H9 (cell line): ENCODE data around the gene KCNE1. TPM values are rescaled to one million over a fixed set of nuclear protein-coding genes. Genes with fewer than 3 reads are reported as not detected.

Source experiments
- DNase-seq: peaks from one replicate; pipeline ENCODE4 v3.0.0-alpha.2; 2017
- H2AFZ ChIP-seq: one replicate; pipeline ENCODE4 v1.6.1; 2013; ENCODE audit warnings: mild to moderate bottlenecking, low read length, control low read depth, moderate library complexity
- H2AK5ac ChIP-seq: 2 replicates; pipeline ENCODE4 v1.6.1; 2013; ENCODE audit warnings: low read length, control low read depth, mixed read lengths; ENCODE audit not compliant: insufficient read length
- H2BK120ac ChIP-seq: one replicate; pipeline ENCODE4 v1.6.1; 2013; ENCODE audit warnings: low read depth, mild to moderate bottlenecking, low read length, control low read depth, inconsistent platforms; ENCODE audit not compliant: poor library complexity, severe bottlenecking
- H2BK12ac ChIP-seq: 2 replicates; pipeline ENCODE4 v1.6.1; 2013; ENCODE audit warnings: low read length, control low read depth, mixed read lengths, low read depth; ENCODE audit not compliant: insufficient read length
- H2BK15ac ChIP-seq: 2 replicates; pipeline ENCODE4 v1.6.1; 2013; ENCODE audit warnings: low read depth, low read length, control low read depth
- H2BK20ac ChIP-seq: one replicate; pipeline ENCODE4 v1.6.1; 2013; ENCODE audit warnings: low read depth, mild to moderate bottlenecking, low read length, control low read depth, inconsistent platforms; ENCODE audit not compliant: poor library complexity, severe bottlenecking
- H2BK5ac ChIP-seq: 2 replicates; pipeline ENCODE4 v1.6.1; 2013; ENCODE audit warnings: low read length, control low read depth, mixed read lengths; ENCODE audit not compliant: insufficient read length
- H3K14ac ChIP-seq: 2 replicates; pipeline ENCODE4 v1.6.1; 2013; ENCODE audit warnings: low read length, control low read depth; ENCODE audit not compliant: insufficient read depth
- H3K18ac ChIP-seq: 2 replicates; pipeline ENCODE4 v1.6.1; 2013; ENCODE audit warnings: low read depth, mild to moderate bottlenecking, mixed read lengths, low read length, control low read depth; ENCODE audit not compliant: insufficient read length
- H3K23ac ChIP-seq: 2 replicates; pipeline ENCODE4 v1.6.1; 2013; ENCODE audit warnings: low read length, control low read depth, mixed read lengths, low read depth; ENCODE audit not compliant: insufficient read length
- H3K23me2 ChIP-seq: 2 replicates; pipeline ENCODE4 v1.6.1; 2013; ENCODE audit warnings: low read depth, mild to moderate bottlenecking, mixed read lengths, low read length, control low read depth; ENCODE audit not compliant: insufficient read length, poor library complexity, severe bottlenecking
- H3K27ac ChIP-seq: 2 replicates; pipeline ENCODE4 v1.5.1; 2013; ENCODE audit warnings: low read length, control low read depth, mixed read lengths, low read depth; ENCODE audit not compliant: insufficient read length
- H3K27me3 ChIP-seq: 2 replicates; pipeline ENCODE4 v1.6.1; 2013; ENCODE audit warnings: low read length, control low read depth, inconsistent platforms; ENCODE audit not compliant: insufficient read depth
- H3K4ac ChIP-seq: 2 replicates; pipeline ENCODE4 v1.6.1; 2013; ENCODE audit warnings: low read depth, mild to moderate bottlenecking, control low read depth, inconsistent platforms, low read length, moderate library complexity
- H3K4me1 ChIP-seq: 2 replicates; pipeline ENCODE4 v1.6.1; 2013; ENCODE audit warnings: low read length, control low read depth, inconsistent platforms; ENCODE audit not compliant: insufficient read depth
- H3K4me2 ChIP-seq: 2 replicates; pipeline ENCODE4 v1.6.1; 2013; ENCODE audit warnings: low read length, control low read depth, mixed read lengths; ENCODE audit not compliant: insufficient read length, insufficient read depth
- H3K56ac ChIP-seq: 2 replicates; pipeline ENCODE4 v1.6.1; 2013; ENCODE audit warnings: low read depth, mild to moderate bottlenecking, mixed read lengths, low read length, control low read depth; ENCODE audit not compliant: insufficient read length
- H3K79me1 ChIP-seq: 2 replicates; pipeline ENCODE4 v1.6.1; 2013; ENCODE audit warnings: low read depth, mild to moderate bottlenecking, moderate library complexity, low read length, control low read depth, inconsistent platforms; ENCODE audit not compliant: insufficient read depth, poor library complexity, severe bottlenecking
- H3K79me2 ChIP-seq: 2 replicates; pipeline ENCODE4 v1.6.1; 2013; ENCODE audit warnings: low read length, control low read depth, inconsistent platforms; ENCODE audit not compliant: insufficient read depth
- H3K9ac ChIP-seq: 2 replicates; pipeline ENCODE4 v1.6.1; 2013; ENCODE audit warnings: low read length, control low read depth, mixed read lengths; ENCODE audit not compliant: insufficient read length; ENCODE audit errors: extremely low read depth
- H3K9me3 ChIP-seq: one replicate; pipeline ENCODE4 v1.6.1; 2013; ENCODE audit warnings: low read depth, low read length, inconsistent platforms; ENCODE audit not compliant: control insufficient read depth
- H3T11ph ChIP-seq: one replicate; pipeline ENCODE4 v1.6.1; 2013; ENCODE audit warnings: mild to moderate bottlenecking, low read length, control low read depth, inconsistent platforms
- H4K20me1 ChIP-seq: one replicate; pipeline ENCODE4 v1.6.1; 2013; ENCODE audit not compliant: control insufficient read depth, insufficient read length, insufficient read depth
- H4K5ac ChIP-seq: 2 replicates; pipeline ENCODE4 v1.6.1; 2013; ENCODE audit warnings: low read depth, mild to moderate bottlenecking, mixed read lengths, low read length, control low read depth; ENCODE audit not compliant: insufficient read length
- H4K8ac ChIP-seq: replicated peaks from 2 replicates; pipeline ENCODE4 v1.6.1; 2013; ENCODE audit warnings: low read length, control low read depth, mixed read lengths, low read depth; ENCODE audit not compliant: insufficient read length
- H4K91ac ChIP-seq: 2 replicates; pipeline ENCODE4 v1.6.1; 2013; ENCODE audit warnings: low read depth, mild to moderate bottlenecking, moderate library complexity, mixed read lengths, low read length, control low read depth; ENCODE audit not compliant: insufficient read length
- H3K27ac Mint-ChIP-seq, 3 experiments: 2 replicates in 2 of 3; 3 replicates in 1 of 3; pipeline ENCODE4 v1.8.0; 2020 to 2021; ENCODE audit warnings: mixed read lengths in 3 of 3, mild to moderate bottlenecking in 1 of 3, moderate library complexity in 1 of 3
- H3K27me3 Mint-ChIP-seq: 2 replicates; pipeline ENCODE4 v1.8.0; 2021; ENCODE audit warnings: low read depth, mild to moderate bottlenecking, moderate library complexity, mixed read lengths
- H3K36me3 Mint-ChIP-seq, 3 experiments: 2 replicates in 2 of 3; 3 replicates in 1 of 3; pipeline ENCODE4 v1.8.0; 2020 to 2021; ENCODE audit warnings: low read depth in 3 of 3, mixed read lengths in 3 of 3; ENCODE audit not compliant: insufficient read depth in 1 of 3
- H3K4me1 Mint-ChIP-seq, 2 experiments: 2 replicates each; pipeline ENCODE4 v1.8.0; 2020; ENCODE audit warnings: mixed read lengths in 2 of 2
- H3K4me3 Mint-ChIP-seq, 2 experiments: 2 replicates in 1 of 2; 3 replicates in 1 of 2; pipeline ENCODE4 v1.8.0; 2020 to 2021; ENCODE audit warnings: mild to moderate bottlenecking in 2 of 2, mixed read lengths in 2 of 2, moderate library complexity in 1 of 2
- H3K9me3 Mint-ChIP-seq, 2 experiments: 2 replicates in 1 of 2; 3 replicates in 1 of 2; pipeline ENCODE4 v1.8.0; 2020; ENCODE audit warnings: mild to moderate bottlenecking in 2 of 2, mixed read lengths in 2 of 2, moderate library complexity in 1 of 2
- CTCF ChIP-seq: fragments of 200-600 bp; sonication (generic); conservative IDR thresholded peaks from 3 replicates; pipeline ENCODE4 v1.8.0; 2021; ENCODE audit warnings: antibody characterized with exemption, mild to moderate bottlenecking
- WGBS: extraction: QIAGEN DNeasy Blood & Tissue Kit; methylation state at CpG from one replicate; pipeline ENCODE4 v1.1.7; 2013; ENCODE audit warnings: missing lambda C conversion rate, low lambda C conversion rate, mixed read lengths; ENCODE audit not compliant: insufficient read length; ENCODE audit errors: extremely low coverage; 5-methylcytosine and 5-hydroxymethylcytosine counted together
- total RNA-seq: library from RNA; stranded (reverse); gene quantifications from 2 replicates; pipeline ENCODE4 v1.2.1, GENCODE V29; 2021

The KCNE1 gene
- total RNA-seq, 1 experiment from 2014 or later = 0.28 TPM

- Histone ChIP-seq H2AFZ (no peak overlapping the region), H3K9me3 (no peaks in the 10 kb centered on the region), H4K91ac (no peak overlapping the region), H4K20me1 (no peaks in the 10 kb centered on the region), H3K4me1 (no peaks in the 10 kb centered on the region), H2BK15ac (no peak overlapping the region), H3K56ac (no peak overlapping the region), H2BK120ac (no peak overlapping the region), H2AK5ac (no peak overlapping the region), H3K79me2 (no peaks in the 10 kb centered on the region), H3K23ac (no peak overlapping the region), H3K79me1 (no peaks in the 10 kb centered on the region), H3K18ac (no peak overlapping the region), H4K5ac (no peak overlapping the region), H3K23me2 (no peaks in the 10 kb centered on the region), H3T11ph (no peak overlapping the region), H4K8ac (no peak overlapping the region), H3K4me2 (no peak overlapping the region), H3K27me3 (no peaks in the 10 kb centered on the region), H3K9ac (no peak overlapping the region), H3K4ac (no peak overlapping the region), H2BK12ac (no peak overlapping the region), H2BK20ac (no peak overlapping the region), H2BK5ac (no peak overlapping the region), H3K14ac (no peak overlapping the region), H3K27ac (no peak overlapping the region)
- WGBS = no CpG with 5 or more reads among the region's 3 CpGs
- H3K4me3 Mint-ChIP-seq = no peak overlapping the region
- no peak for TF ChIP-seq CTCF
- peaks cover 4% of the 10 kb centered on the region; the same call in 1 of the 2 replicates for H3K27me3 Mint-ChIP-seq
- no peak overlapping the region for H3K27ac Mint-ChIP-seq
- peaks cover 0 to 8% of the 10 kb centered on the region in 2 experiments; a peak in 3 of 5 replicates for H3K9me3 Mint-ChIP-seq
- H3K36me3 Mint-ChIP-seq = no peaks in the 10 kb centered on the region; a peak in 1 of 7 replicates
- H3K4me1 Mint-ChIP-seq = peaks cover 0 to 8% of the 10 kb centered on the region in 2 experiments; a peak in 1 of 4 replicates
- no peak for DNase-seq
Observed at GRCh38 chr21:34502480-34503106, 9.4 kb downstream of the KCNE1 start.
